GM19452 (cell line): ENCODE measurements around the gene AFDN.

ENCODE experiments used
- ATAC-seq: cut with Tn5 transposase; IDR thresholded peaks from one replicate; pipeline ENCODE4 v1.9.1; 2021; ENCODE audit not compliant: unreplicated experiment

AFDN gene

GRCh38 chr6:167795874-167796191 is 30.9 kb upstream of the AFDN start:
- no peak for ATAC-seq

GRCh38 chr6:167796192-167796981 is 30.3 kb upstream of the AFDN start:
- no peak for ATAC-seq

GRCh38 chr6:167797011-167797471 is 29.7 kb upstream of the AFDN start:
- no peak for ATAC-seq

GRCh38 chr6:167797476-167798265 is 29.0 kb upstream of the AFDN start:
- ATAC-seq, result no peak

GRCh38 chr6:167798453-167798852 is 28.3 kb upstream of the AFDN start:
- no peak for ATAC-seq

GRCh38 chr6:167799033-167799821 is 27.5 kb upstream of the AFDN start:
- no peak for ATAC-seq

GRCh38 chr6:167800549-167800948 is 26.2 kb upstream of the AFDN start:
- no peak for ATAC-seq

GRCh38 chr6:167801263-167801662 is 25.4 kb upstream of the AFDN start:
- no peak for ATAC-seq

GRCh38 chr6:167802339-167802738 is 24.4 kb upstream of the AFDN start:
- no peak for ATAC-seq

- no peak for ATAC-seq
Observed at GRCh38 chr6:167803816-167804215, 22.9 kb upstream of the AFDN start.

GRCh38 chr6:167804281-167805013 is 22.3 kb upstream of the AFDN start:
- no peak for ATAC-seq

GRCh38 chr6:167805349-167806060 is 21.2 kb upstream of the AFDN start:
- no peak for ATAC-seq

- no peak for ATAC-seq
Observed at GRCh38 chr6:167806061-167806700, 20.5 kb upstream of the AFDN start.

GRCh38 chr6:167807200-167807599 is 19.5 kb upstream of the AFDN start:
- no peak for ATAC-seq

- no peak for ATAC-seq
Observed at GRCh38 chr6:167807756-167808155, 19.0 kb upstream of the AFDN start.

GRCh38 chr6:167811040-167811439 is 15.7 kb upstream of the AFDN start:
- ATAC-seq, result no peak

GRCh38 chr6:167811442-167812087 is 15.1 kb upstream of the AFDN start:
- ATAC-seq, result no peak

GRCh38 chr6:167812088-167812487 is 14.6 kb upstream of the AFDN start:
- ATAC-seq, result no peak

GRCh38 chr6:167815296-167815980 is 11.3 kb upstream of the AFDN start:
- no peak for ATAC-seq
